HG03378 (cell line): ENCODE measurements around the gene C17orf67.
"Not testable (repeated sequence)": the region's sequence is repeated elsewhere in the genome, so short reads cannot be mapped to it uniquely, and the experiment has no call there.

Source experiments
- ATAC-seq: cut with Tn5 transposase; IDR thresholded peaks from one replicate; pipeline ENCODE4 v1.9.1; 2021; ENCODE audit warnings: mild to moderate bottlenecking, moderate library complexity; ENCODE audit not compliant: unreplicated experiment

The C17orf67 gene

GRCh38 chr17:56779322-56779721 is 54.4 kb downstream of the C17orf67 start:
- ATAC-seq: no peak

- no peak for ATAC-seq
These were observed 54.8 kb downstream of the C17orf67 start for GRCh38 chr17:56778898-56779297.

DNA sequence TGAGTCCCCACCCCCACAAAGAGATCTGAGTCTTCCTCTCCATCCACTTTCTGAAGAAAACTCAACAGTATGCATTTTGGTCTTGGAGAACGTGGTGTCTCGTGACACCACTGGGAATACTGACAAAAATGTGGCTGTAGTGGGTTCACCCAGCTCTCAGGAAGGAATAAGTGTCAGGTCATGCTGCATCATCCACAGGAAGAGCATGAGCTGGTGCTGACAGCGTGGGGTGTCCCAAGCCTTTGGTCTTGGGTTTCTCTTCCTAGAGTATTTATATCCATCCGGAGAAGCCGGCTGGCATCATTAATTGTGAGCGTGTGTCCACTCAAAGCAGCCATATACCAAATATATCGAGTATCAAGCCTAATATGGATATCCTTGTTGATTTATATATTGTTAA is 55.9 kb downstream of the C17orf67 start:
- no peak for ATAC-seq

DNA sequence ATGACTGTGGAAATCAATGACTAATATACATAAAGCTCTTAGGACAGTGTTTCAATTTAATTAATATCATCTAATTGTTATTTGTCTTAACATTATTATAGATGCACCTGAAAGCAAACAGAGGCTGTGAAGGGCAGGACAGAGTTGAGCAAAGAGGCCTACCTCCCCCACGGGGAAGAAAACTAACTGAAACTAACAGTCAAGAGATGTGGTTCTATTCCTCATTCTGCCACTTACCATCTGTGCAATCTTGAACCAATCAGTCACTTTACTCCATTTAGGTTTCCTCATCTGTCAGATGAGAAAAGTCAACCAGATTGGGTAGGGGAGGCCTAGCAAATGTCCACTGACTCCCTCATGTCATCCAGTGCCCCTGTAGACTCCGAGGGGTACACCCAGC is 59.1 kb downstream of the C17orf67 start:
- ATAC-seq: no peak

GRCh38 chr17:56773124-56773523 is 60.6 kb downstream of the C17orf67 start:
- no peak for ATAC-seq

DNA sequence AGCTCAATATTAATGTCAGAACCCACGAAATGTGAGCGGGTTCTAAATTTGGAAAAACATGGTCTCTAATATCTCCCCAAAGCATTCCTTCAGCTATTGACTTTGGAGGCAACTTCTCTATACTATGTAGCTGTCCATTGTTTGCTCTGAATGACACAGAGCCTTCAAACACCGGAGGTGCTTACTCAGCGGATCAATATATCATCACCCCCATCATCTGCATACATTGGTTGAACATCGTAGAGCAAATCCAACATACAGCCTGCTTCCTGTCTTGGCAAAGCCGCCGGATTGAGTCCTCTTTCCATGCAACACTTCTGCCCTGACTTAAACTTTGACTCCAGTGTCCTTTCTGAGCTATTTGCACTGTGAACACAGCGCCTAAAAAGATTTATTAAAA is 61.3 kb downstream of the C17orf67 start:
- no peak for ATAC-seq

- ATAC-seq: no peak
These were observed 61.7 kb downstream of the C17orf67 start for GRCh38 chr17:56771975-56772374.

GRCh38 chr17:56771563-56771962 is 62.2 kb downstream of the C17orf67 start:
- ATAC-seq: no peak

- ATAC-seq: no peak
These were observed 63.3 kb downstream of the C17orf67 start for GRCh38 chr17:56770427-56770826.

DNA sequence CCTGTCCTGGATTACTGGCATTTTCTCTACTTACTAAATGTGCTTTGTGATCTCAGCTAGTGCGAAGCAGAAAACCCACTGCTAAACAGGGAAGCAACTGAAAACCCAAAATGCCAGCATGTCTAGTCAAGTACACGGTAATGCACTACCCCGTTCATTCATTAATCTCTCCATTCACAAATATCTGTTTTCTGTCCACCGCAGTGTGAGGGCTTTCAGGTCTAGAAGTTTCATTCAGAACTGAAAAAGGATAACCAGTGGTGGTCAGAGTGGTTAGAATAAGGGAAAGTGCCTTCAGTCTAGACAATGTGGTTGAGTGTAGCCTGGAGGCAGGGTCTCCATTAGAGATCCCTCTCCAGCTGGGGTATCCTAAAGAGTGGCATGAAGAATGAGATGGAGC is 68.3 kb downstream of the C17orf67 start:
- no peak for ATAC-seq

DNA sequence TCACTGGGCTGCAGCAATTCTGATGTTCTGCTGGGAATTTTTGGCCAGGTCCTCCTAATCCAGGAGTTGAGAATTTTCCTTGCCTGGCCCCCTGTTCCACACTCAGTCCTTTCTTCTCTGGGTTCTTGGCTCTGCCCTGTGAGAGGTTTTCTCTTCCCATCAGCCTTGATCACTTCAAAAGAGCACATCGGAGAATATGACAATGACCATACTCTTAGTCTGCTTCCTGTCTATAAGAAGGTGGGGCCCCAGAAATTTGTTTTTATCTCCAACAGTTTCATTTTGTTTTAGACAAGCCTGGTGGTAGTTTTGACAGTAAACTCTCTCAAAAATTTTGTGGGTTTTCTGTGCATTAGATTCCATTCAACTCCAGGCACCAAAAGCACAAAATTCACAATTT is 70.7 kb downstream of the C17orf67 start:
- ATAC-seq: no peak

DNA sequence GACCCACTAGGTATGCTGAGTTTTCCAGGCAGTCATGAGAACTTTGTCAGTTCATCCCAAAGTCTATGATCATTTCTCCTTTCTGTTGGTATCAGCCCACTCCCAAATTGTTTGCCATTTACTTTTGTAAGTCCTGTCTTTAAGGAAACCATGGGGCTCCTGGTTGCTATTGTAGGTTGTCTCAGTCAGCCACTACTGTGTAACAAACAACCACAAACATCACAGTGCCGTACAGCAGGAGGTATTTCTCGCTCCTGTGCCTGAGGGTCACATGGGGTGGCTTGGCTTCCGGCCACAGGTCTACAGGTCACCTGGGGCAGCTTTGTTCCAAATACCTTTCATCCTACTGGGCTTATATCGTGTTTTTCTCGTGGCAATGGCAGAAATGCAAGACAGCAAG is 71.6 kb downstream of the C17orf67 start:
- ATAC-seq: no peak

GRCh38 chr17:56761387-56761786 is 72.3 kb downstream of the C17orf67 start:
- ATAC-seq: no peak

GRCh38 chr17:56757611-56758010 is 76.1 kb downstream of the C17orf67 start:
- ATAC-seq: not testable (repeated sequence)

- no peak for ATAC-seq
These were observed 77.2 kb downstream of the C17orf67 start for GRCh38 chr17:56756536-56756935.

DNA sequence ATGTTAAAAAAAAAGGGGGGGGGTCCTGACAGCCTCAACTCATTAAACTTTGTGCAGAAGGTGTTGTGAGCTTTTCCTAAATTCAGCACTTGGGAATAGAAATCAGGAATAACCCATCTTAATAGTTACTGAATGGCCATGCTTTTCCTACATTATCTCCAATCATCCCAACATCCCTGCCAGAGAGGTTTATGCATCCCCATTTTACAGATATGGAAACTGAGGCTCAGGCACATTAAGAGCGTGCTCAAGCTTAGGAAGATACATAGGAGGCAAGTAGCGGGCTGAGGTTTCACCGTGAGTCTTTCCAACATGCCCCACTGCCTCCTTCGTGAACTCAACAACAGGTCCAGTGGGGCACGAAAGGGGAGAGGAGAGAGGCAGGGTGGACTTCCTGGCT is 78.4 kb downstream of the C17orf67 start:
- ATAC-seq: no peak

GRCh38 chr17:56754523-56755208 is 79.1 kb downstream of the C17orf67 start:
- no peak for ATAC-seq

- no peak for ATAC-seq
These were observed 81.4 kb downstream of the C17orf67 start for GRCh38 chr17:56752263-56752836.

GRCh38 chr17:56751145-56751738 is 82.5 kb downstream of the C17orf67 start:
- ATAC-seq: no peak

GRCh38 chr17:56744721-56745120 is 89.0 kb downstream of the C17orf67 start:
- ATAC-seq: no peak

GRCh38 chr17:56742601-56743000 is 91.1 kb downstream of the C17orf67 start:
- no peak for ATAC-seq
